ENCODE results near the gene CORO1C.

DNA sequence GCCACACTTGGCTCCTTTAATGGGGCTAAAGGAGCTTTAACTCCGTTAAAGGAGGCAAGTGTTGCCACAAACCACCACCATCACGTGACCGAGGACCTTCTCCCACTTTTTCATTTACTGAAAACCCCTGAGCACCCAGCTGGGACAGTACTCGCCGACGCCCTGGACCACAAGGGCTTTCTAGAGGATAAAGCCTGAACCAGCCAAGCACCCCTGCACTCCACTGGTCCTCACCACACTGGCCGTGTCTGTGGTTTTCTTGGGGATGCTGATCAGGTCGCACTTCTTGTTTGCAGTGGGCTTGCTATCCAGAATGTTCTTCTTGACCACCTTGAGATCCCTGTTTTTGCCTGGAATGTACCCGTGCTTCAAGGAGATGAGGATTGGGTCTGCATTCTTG, 82.9 kb downstream of the CORO1C start:
- TF ChIP-seq, protein P1, sequence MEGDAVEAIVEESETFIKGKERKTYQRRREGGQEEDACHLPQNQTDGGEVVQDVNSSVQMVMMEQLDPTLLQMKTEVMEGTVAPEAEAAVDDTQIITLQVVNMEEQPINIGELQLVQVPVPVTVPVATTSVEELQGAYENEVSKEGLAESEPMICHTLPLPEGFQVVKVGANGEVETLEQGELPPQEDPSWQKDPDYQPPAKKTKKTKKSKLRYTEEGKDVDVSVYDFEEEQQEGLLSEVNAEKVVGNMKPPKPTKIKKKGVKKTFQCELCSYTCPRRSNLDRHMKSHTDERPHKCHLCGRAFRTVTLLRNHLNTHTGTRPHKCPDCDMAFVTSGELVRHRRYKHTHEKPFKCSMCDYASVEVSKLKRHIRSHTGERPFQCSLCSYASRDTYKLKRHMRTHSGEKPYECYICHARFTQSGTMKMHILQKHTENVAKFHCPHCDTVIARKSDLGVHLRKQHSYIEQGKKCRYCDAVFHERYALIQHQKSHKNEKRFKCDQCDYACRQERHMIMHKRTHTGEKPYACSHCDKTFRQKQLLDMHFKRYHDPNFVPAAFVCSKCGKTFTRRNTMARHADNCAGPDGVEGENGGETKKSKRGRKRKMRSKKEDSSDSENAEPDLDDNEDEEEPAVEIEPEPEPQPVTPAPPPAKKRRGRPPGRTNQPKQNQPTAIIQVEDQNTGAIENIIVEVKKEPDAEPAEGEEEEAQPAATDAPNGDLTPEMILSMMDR (IDR thresholded peaks at IDR 0.05 in 2 of 3, conservative IDR thresholded peaks at IDR 0.05 in 1 of 3; ENCODE audit: insufficient read depth in 2 of 3, low read depth in 1 of 3, low read length in 3 of 3), result no peak
- TF ChIP-seq, protein P2, sequence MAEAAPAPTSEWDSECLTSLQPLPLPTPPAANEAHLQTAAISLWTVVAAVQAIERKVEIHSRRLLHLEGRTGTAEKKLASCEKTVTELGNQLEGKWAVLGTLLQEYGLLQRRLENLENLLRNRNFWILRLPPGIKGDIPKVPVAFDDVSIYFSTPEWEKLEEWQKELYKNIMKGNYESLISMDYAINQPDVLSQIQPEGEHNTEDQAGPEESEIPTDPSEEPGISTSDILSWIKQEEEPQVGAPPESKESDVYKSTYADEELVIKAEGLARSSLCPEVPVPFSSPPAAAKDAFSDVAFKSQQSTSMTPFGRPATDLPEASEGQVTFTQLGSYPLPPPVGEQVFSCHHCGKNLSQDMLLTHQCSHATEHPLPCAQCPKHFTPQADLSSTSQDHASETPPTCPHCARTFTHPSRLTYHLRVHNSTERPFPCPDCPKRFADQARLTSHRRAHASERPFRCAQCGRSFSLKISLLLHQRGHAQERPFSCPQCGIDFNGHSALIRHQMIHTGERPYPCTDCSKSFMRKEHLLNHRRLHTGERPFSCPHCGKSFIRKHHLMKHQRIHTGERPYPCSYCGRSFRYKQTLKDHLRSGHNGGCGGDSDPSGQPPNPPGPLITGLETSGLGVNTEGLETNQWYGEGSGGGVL (CRISPR knock-in tag; IDR thresholded peaks at IDR 0.05), result no peak
- no peak for TF ChIP-seq CEBPB (tag; IDR thresholded peaks at IDR 0.05)
- no peak for TF ChIP-seq TBP (optimal IDR thresholded peaks at IDR 0.05; ENCODE audit: low read depth, low read length)
- TF ChIP-seq NCOA1 (IDR thresholded peaks at IDR 0.05; ENCODE audit: low read depth), result no peak
- TF ChIP-seq, protein P3, sequence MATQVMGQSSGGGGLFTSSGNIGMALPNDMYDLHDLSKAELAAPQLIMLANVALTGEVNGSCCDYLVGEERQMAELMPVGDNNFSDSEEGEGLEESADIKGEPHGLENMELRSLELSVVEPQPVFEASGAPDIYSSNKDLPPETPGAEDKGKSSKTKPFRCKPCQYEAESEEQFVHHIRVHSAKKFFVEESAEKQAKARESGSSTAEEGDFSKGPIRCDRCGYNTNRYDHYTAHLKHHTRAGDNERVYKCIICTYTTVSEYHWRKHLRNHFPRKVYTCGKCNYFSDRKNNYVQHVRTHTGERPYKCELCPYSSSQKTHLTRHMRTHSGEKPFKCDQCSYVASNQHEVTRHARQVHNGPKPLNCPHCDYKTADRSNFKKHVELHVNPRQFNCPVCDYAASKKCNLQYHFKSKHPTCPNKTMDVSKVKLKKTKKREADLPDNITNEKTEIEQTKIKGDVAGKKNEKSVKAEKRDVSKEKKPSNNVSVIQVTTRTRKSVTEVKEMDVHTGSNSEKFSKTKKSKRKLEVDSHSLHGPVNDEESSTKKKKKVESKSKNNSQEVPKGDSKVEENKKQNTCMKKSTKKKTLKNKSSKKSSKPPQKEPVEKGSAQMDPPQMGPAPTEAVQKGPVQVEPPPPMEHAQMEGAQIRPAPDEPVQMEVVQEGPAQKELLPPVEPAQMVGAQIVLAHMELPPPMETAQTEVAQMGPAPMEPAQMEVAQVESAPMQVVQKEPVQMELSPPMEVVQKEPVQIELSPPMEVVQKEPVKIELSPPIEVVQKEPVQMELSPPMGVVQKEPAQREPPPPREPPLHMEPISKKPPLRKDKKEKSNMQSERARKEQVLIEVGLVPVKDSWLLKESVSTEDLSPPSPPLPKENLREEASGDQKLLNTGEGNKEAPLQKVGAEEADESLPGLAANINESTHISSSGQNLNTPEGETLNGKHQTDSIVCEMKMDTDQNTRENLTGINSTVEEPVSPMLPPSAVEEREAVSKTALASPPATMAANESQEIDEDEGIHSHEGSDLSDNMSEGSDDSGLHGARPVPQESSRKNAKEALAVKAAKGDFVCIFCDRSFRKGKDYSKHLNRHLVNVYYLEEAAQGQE (IDR thresholded peaks at IDR 0.05; ENCODE audit: borderline replicate concordance), result no peak
- TF ChIP-seq, protein P3 (CRISPR knock-in tag; IDR thresholded peaks at IDR 0.05; ENCODE audit: low read depth), result no peak
- no peak for TF ChIP-seq ZSCAN32 (CRISPR knock-in tag; IDR thresholded peaks at IDR 0.05)
- TF ChIP-seq KLF13 (tag; IDR thresholded peaks at IDR 0.05; ENCODE audit: borderline replicate concordance, low read depth), result no peak
- no peak for TF ChIP-seq NR2F6 (CRISPR knock-in tag; IDR thresholded peaks at IDR 0.05)
- no peak for TF ChIP-seq KDM1A (IDR thresholded peaks at IDR 0.05)
- no peak for TF ChIP-seq POLR2AphosphoS2 (IDR thresholded peaks at IDR 0.05; ENCODE audit: low read length)
- no peak for TF ChIP-seq SRF (CRISPR knock-in tag; IDR thresholded peaks at IDR 0.05)
- TF ChIP-seq, protein P4, sequence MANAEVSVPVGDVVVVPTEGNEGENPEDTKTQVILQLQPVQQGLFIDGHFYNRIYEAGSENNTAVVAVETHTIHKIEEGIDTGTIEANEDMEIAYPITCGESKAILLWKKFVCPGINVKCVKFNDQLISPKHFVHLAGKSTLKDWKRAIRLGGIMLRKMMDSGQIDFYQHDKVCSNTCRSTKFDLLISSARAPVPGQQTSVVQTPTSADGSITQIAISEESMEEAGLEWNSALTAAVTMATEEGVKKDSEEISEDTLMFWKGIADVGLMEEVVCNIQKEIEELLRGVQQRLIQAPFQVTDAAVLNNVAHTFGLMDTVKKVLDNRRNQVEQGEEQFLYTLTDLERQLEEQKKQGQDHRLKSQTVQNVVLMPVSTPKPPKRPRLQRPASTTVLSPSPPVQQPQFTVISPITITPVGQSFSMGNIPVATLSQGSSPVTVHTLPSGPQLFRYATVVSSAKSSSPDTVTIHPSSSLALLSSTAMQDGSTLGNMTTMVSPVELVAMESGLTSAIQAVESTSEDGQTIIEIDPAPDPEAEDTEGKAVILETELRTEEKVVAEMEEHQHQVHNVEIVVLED (CRISPR knock-in tag; IDR thresholded peaks at IDR 0.05), result no peak
